ENCODE data around the gene SPEM3.

The SPEM3 gene

DNA sequence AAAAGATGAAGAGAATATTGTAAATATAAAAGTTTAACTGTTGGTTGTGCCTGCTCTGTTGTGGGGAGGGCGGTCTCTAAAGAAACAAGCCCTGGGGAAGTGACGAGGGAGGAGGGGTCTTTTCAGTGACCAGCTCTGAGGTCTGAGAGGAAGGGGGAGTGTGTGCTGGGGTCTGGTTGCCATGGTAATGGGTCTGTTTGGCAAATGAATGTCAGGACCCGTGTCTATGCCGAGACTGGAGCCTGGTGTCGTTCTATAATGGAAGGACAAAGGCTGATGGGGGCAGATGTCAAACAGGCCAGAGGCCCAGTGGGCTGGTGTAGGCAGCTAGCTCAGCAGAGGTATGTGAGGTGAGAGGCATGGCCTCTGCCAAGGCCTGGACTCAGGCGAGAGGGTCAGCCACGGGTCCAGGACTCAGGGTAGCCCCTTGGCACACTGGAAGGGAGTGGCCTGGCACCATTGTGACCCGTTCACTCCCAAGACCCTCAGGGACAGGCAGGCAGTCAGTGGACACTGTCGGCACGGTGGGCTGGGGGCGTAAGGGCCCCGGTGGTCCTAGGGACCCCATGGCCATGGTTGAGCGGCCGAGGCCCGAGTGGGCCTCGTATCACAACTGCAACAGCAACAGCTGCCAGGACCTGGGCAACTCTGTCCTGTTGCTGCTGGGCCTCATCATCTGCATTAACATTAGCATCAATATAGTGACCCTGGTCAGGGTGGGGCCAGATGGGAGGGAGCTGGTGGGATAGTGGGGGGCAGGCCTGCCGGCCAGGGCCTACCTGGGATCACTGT lies 8.6 kb upstream of the SPEM3 start, which contains the start of gene SPEM1:
Gene SPEM1 (plus strand): TSS at position 506 of the 792 bp plus-strand sequence. CDS start 61 bp downstream, at position 567.
- DNase-seq (ENCODE audit: extremely low read depth, low read depth), result no peak
- no peak within 1 kb of the TSS for H3K4me3 ChIP-seq (replicated peaks; ENCODE audit: low read depth, low read length)
- TF ChIP-seq, protein P1, sequence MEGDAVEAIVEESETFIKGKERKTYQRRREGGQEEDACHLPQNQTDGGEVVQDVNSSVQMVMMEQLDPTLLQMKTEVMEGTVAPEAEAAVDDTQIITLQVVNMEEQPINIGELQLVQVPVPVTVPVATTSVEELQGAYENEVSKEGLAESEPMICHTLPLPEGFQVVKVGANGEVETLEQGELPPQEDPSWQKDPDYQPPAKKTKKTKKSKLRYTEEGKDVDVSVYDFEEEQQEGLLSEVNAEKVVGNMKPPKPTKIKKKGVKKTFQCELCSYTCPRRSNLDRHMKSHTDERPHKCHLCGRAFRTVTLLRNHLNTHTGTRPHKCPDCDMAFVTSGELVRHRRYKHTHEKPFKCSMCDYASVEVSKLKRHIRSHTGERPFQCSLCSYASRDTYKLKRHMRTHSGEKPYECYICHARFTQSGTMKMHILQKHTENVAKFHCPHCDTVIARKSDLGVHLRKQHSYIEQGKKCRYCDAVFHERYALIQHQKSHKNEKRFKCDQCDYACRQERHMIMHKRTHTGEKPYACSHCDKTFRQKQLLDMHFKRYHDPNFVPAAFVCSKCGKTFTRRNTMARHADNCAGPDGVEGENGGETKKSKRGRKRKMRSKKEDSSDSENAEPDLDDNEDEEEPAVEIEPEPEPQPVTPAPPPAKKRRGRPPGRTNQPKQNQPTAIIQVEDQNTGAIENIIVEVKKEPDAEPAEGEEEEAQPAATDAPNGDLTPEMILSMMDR (IDR thresholded peaks at IDR 0.05; ENCODE audit: low read depth, low read length, missing control alignments), result no peak

DNA sequence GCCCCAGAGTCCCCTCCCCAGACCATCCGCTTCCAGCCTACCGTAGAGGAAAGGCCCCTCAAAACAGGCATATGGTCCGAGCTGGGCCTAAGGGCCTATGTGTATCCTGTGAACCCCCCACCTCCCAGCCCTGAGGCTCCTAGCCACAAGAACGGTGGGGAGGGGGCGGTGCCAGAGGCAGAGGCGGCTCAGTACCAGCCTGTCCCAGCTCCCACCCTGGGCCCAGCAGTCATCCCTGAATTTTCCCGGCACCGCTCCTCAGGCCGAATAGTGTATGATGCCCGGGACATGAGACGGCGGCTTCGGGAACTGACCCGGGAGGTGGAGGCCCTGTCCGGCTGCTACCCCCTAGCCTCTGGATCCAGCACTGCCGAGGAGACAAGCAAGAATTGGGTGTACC lies 7.5 kb upstream of the SPEM3 start:
- TF ChIP-seq, protein P1 (IDR thresholded peaks at IDR 0.05; ENCODE audit: low read depth, low read length, missing control alignments), result no peak
- no peak for DNase-seq (ENCODE audit: extremely low read depth, low read depth)

DNA sequence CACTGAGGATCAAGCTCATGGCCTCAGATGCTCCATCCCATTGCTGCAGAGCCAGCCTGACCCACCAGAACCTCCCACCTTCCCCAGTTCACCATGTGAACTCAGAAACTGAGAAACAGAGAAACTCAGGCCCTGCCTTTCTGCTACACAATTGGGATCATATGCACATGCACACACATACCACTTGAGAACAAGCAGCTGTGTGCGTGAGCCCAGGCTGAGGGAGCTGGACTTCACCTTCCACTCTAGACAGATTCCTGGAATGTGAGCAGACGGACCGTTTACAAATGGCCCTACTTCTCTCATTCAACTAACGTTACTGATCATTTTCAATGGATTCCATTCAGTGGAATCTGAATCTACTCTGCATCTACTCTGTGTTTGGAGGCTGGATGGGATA lies 5.0 kb upstream of the SPEM3 start:
- TF ChIP-seq, protein P1 (IDR thresholded peaks at IDR 0.05; ENCODE audit: low read depth, low read length, missing control alignments), result no peak
- no peak overlapping the region for H3K4me3 ChIP-seq (replicated peaks; ENCODE audit: low read depth, low read length)
- DNase-seq (ENCODE audit: extremely low read depth, low read depth), result no peak

More for the DNA sequence above, 7.5 kb upstream of the SPEM3 start:
- no peak overlapping the region for H3K4me3 ChIP-seq (replicated peaks; ENCODE audit: low read depth, low read length)

DNA sequence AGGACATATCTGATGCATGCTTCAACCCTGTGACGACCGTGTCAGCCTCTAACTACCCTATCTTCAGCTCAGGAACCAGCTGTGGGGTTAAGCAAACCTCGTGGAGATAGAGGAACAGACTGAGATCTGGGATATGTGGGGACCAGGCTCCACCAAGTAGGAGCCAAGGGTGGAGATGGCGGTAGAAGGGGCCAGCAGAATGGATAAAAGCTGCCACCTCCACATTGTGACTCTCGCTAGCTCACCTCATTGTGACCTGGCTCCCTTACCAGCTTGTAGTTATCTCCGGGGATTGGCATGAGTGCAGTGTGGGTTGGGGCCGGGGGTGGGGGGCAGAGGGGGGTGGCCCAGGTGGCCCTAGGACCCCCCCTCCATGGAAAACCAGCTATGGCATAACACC lies 3.3 kb upstream of the SPEM3 start, which contains the start of gene SPEM2:
Gene SPEM2 (plus strand): TSS at position 301 of the 400 bp plus-strand sequence. CDS start 73 bp downstream, at position 374.
- DNase-seq (ENCODE audit: extremely low read depth, low read depth), result no peak
- TF ChIP-seq, protein P1 (IDR thresholded peaks at IDR 0.05; ENCODE audit: low read depth, low read length, missing control alignments), result no peak
- H3K4me3 ChIP-seq (replicated peaks; ENCODE audit: low read depth, low read length), result no peak within 1 kb of the TSS

DNA sequence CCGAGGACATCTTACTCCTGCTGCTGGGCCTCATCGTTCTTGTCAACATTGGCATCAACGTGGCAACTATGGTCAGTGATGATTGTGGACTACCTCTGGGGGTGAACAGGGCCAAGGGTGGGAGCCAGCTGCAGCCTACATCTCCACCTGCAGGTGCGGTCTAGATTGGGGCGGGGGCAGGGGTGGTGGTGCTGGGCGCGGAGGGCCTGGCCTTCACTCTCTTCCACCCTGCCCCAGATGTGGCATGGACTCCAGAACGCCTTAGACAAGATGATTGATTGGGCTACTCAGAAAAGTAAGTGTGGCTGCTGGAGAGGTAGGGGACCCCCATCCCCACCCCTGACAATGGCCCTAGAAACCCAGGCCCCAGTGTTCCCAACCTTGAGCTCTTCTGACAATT lies 2.9 kb upstream of the SPEM3 start:
- TF ChIP-seq, protein P1 (IDR thresholded peaks at IDR 0.05; ENCODE audit: low read depth, low read length, missing control alignments), result no peak
- no peak for DNase-seq (ENCODE audit: extremely low read depth, low read depth)
- H3K4me3 ChIP-seq (replicated peaks; ENCODE audit: low read depth, low read length), result no peak overlapping the region

DNA sequence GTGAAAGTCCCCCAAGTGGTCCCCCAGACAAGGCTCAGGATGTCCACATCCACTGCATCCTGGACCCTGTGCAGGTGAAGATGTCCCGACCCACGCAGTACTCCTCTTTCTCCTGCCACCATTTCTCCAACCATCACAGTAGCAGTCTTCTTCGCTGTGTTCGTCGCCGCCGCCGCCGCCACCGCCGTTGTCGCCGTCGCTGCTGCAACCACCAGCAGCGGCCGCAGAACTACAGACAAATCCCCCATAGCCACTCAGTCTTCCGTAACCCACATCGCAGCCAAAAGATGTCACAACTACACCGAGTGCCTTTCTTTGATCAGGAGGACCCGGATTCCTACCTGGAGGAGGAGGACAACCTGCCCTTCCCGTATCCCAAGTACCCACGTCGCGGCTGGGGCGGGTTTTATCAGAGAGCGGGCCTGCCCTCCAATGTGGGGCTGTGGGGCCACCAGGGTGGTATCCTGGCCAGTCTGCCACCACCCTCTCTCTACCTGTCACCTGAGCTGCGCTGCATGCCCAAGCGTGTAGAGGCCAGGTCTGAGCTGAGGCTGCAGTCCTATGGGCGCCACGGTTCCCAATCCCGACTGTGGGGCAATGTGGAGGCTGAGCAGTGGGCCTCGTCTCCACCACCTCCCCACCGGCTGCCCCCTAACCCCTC lies 2.3 kb upstream of the SPEM3 start:
- DNase-seq (ENCODE audit: extremely low read depth, low read depth), result no peak
- no peak overlapping the region for H3K4me3 ChIP-seq (replicated peaks; ENCODE audit: low read depth, low read length)
- TF ChIP-seq, protein P1 (IDR thresholded peaks at IDR 0.05; ENCODE audit: low read depth, low read length, missing control alignments), result no peak

Data from HFF-Myc (cell line).